H9 (cell line): Measurements from ENCODE around the gene SEBOX. TPM values are rescaled to one million over a fixed set of nuclear protein-coding genes. Genes with fewer than 3 reads are reported as not detected.
A peak's percentile ranks its signal among the peaks of the same experiment; 100 is the strongest.

Experiments used
- DNase-seq: peaks from one replicate; pipeline ENCODE4 v3.0.0-alpha.2; 2017
- H2AFZ ChIP-seq: one replicate; pipeline ENCODE4 v1.6.1; 2013; ENCODE audit warnings: mild to moderate bottlenecking, low read length, control low read depth, moderate library complexity
- H2AK5ac ChIP-seq: 2 replicates; pipeline ENCODE4 v1.6.1; 2013; ENCODE audit warnings: low read length, control low read depth, mixed read lengths; ENCODE audit not compliant: insufficient read length
- H2BK120ac ChIP-seq: one replicate; pipeline ENCODE4 v1.6.1; 2013; ENCODE audit warnings: low read depth, mild to moderate bottlenecking, low read length, control low read depth, inconsistent platforms; ENCODE audit not compliant: poor library complexity, severe bottlenecking
- H2BK12ac ChIP-seq: 2 replicates; pipeline ENCODE4 v1.6.1; 2013; ENCODE audit warnings: low read length, control low read depth, mixed read lengths, low read depth; ENCODE audit not compliant: insufficient read length
- H2BK15ac ChIP-seq: 2 replicates; pipeline ENCODE4 v1.6.1; 2013; ENCODE audit warnings: low read depth, low read length, control low read depth
- H2BK20ac ChIP-seq: one replicate; pipeline ENCODE4 v1.6.1; 2013; ENCODE audit warnings: low read depth, mild to moderate bottlenecking, low read length, control low read depth, inconsistent platforms; ENCODE audit not compliant: poor library complexity, severe bottlenecking
- H2BK5ac ChIP-seq: 2 replicates; pipeline ENCODE4 v1.6.1; 2013; ENCODE audit warnings: low read length, control low read depth, mixed read lengths; ENCODE audit not compliant: insufficient read length
- H3K14ac ChIP-seq: 2 replicates; pipeline ENCODE4 v1.6.1; 2013; ENCODE audit warnings: low read length, control low read depth; ENCODE audit not compliant: insufficient read depth
- H3K18ac ChIP-seq: 2 replicates; pipeline ENCODE4 v1.6.1; 2013; ENCODE audit warnings: low read depth, mild to moderate bottlenecking, mixed read lengths, low read length, control low read depth; ENCODE audit not compliant: insufficient read length
- H3K23ac ChIP-seq: 2 replicates; pipeline ENCODE4 v1.6.1; 2013; ENCODE audit warnings: low read length, control low read depth, mixed read lengths, low read depth; ENCODE audit not compliant: insufficient read length
- H3K23me2 ChIP-seq: 2 replicates; pipeline ENCODE4 v1.6.1; 2013; ENCODE audit warnings: low read depth, mild to moderate bottlenecking, mixed read lengths, low read length, control low read depth; ENCODE audit not compliant: insufficient read length, poor library complexity, severe bottlenecking
- H3K27ac ChIP-seq: 2 replicates; pipeline ENCODE4 v1.5.1; 2013; ENCODE audit warnings: low read length, control low read depth, mixed read lengths, low read depth; ENCODE audit not compliant: insufficient read length
- H3K27me3 ChIP-seq: 2 replicates; pipeline ENCODE4 v1.6.1; 2013; ENCODE audit warnings: low read length, control low read depth, inconsistent platforms; ENCODE audit not compliant: insufficient read depth
- H3K4ac ChIP-seq: 2 replicates; pipeline ENCODE4 v1.6.1; 2013; ENCODE audit warnings: low read depth, mild to moderate bottlenecking, control low read depth, inconsistent platforms, low read length, moderate library complexity
- H3K4me1 ChIP-seq: 2 replicates; pipeline ENCODE4 v1.6.1; 2013; ENCODE audit warnings: low read length, control low read depth, inconsistent platforms; ENCODE audit not compliant: insufficient read depth
- H3K4me2 ChIP-seq: 2 replicates; pipeline ENCODE4 v1.6.1; 2013; ENCODE audit warnings: low read length, control low read depth, mixed read lengths; ENCODE audit not compliant: insufficient read length, insufficient read depth
- H3K56ac ChIP-seq: 2 replicates; pipeline ENCODE4 v1.6.1; 2013; ENCODE audit warnings: low read depth, mild to moderate bottlenecking, mixed read lengths, low read length, control low read depth; ENCODE audit not compliant: insufficient read length
- H3K79me1 ChIP-seq: 2 replicates; pipeline ENCODE4 v1.6.1; 2013; ENCODE audit warnings: low read depth, mild to moderate bottlenecking, moderate library complexity, low read length, control low read depth, inconsistent platforms; ENCODE audit not compliant: insufficient read depth, poor library complexity, severe bottlenecking
- H3K79me2 ChIP-seq: 2 replicates; pipeline ENCODE4 v1.6.1; 2013; ENCODE audit warnings: low read length, control low read depth, inconsistent platforms; ENCODE audit not compliant: insufficient read depth
- H3K9ac ChIP-seq: 2 replicates; pipeline ENCODE4 v1.6.1; 2013; ENCODE audit warnings: low read length, control low read depth, mixed read lengths; ENCODE audit not compliant: insufficient read length; ENCODE audit errors: extremely low read depth
- H3K9me3 ChIP-seq: one replicate; pipeline ENCODE4 v1.6.1; 2013; ENCODE audit warnings: low read depth, low read length, inconsistent platforms; ENCODE audit not compliant: control insufficient read depth
- H3T11ph ChIP-seq: one replicate; pipeline ENCODE4 v1.6.1; 2013; ENCODE audit warnings: mild to moderate bottlenecking, low read length, control low read depth, inconsistent platforms
- H4K20me1 ChIP-seq: one replicate; pipeline ENCODE4 v1.6.1; 2013; ENCODE audit not compliant: control insufficient read depth, insufficient read length, insufficient read depth
- H4K5ac ChIP-seq: 2 replicates; pipeline ENCODE4 v1.6.1; 2013; ENCODE audit warnings: low read depth, mild to moderate bottlenecking, mixed read lengths, low read length, control low read depth; ENCODE audit not compliant: insufficient read length
- H4K8ac ChIP-seq: replicated peaks from 2 replicates; pipeline ENCODE4 v1.6.1; 2013; ENCODE audit warnings: low read length, control low read depth, mixed read lengths, low read depth; ENCODE audit not compliant: insufficient read length
- H4K91ac ChIP-seq: 2 replicates; pipeline ENCODE4 v1.6.1; 2013; ENCODE audit warnings: low read depth, mild to moderate bottlenecking, moderate library complexity, mixed read lengths, low read length, control low read depth; ENCODE audit not compliant: insufficient read length
- H3K27ac Mint-ChIP-seq, 3 experiments: 2 replicates in 2 of 3; 3 replicates in 1 of 3; pipeline ENCODE4 v1.8.0; 2020 to 2021; ENCODE audit warnings: mixed read lengths in 3 of 3, mild to moderate bottlenecking in 1 of 3, moderate library complexity in 1 of 3
- H3K27me3 Mint-ChIP-seq: 2 replicates; pipeline ENCODE4 v1.8.0; 2021; ENCODE audit warnings: low read depth, mild to moderate bottlenecking, moderate library complexity, mixed read lengths
- H3K36me3 Mint-ChIP-seq, 3 experiments: 2 replicates in 2 of 3; 3 replicates in 1 of 3; pipeline ENCODE4 v1.8.0; 2020 to 2021; ENCODE audit warnings: low read depth in 3 of 3, mixed read lengths in 3 of 3; ENCODE audit not compliant: insufficient read depth in 1 of 3
- H3K4me1 Mint-ChIP-seq, 2 experiments: 2 replicates each; pipeline ENCODE4 v1.8.0; 2020; ENCODE audit warnings: mixed read lengths in 2 of 2
- H3K4me3 Mint-ChIP-seq, 2 experiments: 2 replicates in 1 of 2; 3 replicates in 1 of 2; pipeline ENCODE4 v1.8.0; 2020 to 2021; ENCODE audit warnings: mild to moderate bottlenecking in 2 of 2, mixed read lengths in 2 of 2, moderate library complexity in 1 of 2
- H3K9me3 Mint-ChIP-seq, 2 experiments: 2 replicates in 1 of 2; 3 replicates in 1 of 2; pipeline ENCODE4 v1.8.0; 2020; ENCODE audit warnings: mild to moderate bottlenecking in 2 of 2, mixed read lengths in 2 of 2, moderate library complexity in 1 of 2
- whole genome bisulfite sequencing: extraction: QIAGEN DNeasy Blood & Tissue Kit; methylation state at CpG from one replicate; pipeline ENCODE4 v1.1.7; 2013; ENCODE audit warnings: missing lambda C conversion rate, low lambda C conversion rate, mixed read lengths; ENCODE audit not compliant: insufficient read length; ENCODE audit errors: extremely low coverage; 5-methylcytosine and 5-hydroxymethylcytosine counted together
- total RNA-seq: library from RNA; stranded (reverse); gene quantifications from 2 replicates; pipeline ENCODE4 v1.2.1, GENCODE V29; 2021
- TF ChIP-seq, protein P1 (sequence below): fragments of 200-600 bp; sonication (generic); conservative IDR thresholded peaks from 3 replicates; pipeline ENCODE4 v1.8.0; 2021; ENCODE audit warnings: antibody characterized with exemption, mild to moderate bottlenecking

Gene SEBOX
- total RNA-seq, 1 experiment from 2014 or later, result not detected

DNA sequence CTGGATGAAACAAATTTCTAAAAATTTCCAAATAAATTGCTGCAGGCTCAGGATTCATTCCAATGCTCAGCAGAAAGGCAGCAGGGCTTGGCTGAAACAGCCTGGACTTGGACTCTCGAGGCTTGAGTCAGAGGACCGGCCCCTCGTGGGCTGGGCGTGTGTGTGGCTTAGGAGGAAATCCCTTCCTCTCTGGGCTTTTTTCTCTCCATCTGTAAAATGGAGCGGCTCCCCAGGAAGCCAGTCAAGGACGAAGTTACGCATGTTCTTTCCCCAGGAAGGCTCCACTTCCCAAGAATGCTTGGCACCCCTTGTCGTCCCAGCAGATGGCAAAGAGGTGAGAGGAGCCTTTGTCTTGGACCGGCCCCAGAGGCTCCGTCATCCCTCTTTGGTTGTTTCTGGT, 27.5 kb upstream of the SEBOX start:
- no peak overlapping the region for H3K18ac ChIP-seq
- no peak overlapping the region for H3K23ac ChIP-seq
- H2BK20ac ChIP-seq, result no peak overlapping the region
- no peak overlapping the region for H4K5ac ChIP-seq
- no peak overlapping the region for H2BK15ac ChIP-seq
- no peaks in the 10 kb centered on the region for H3K27me3 ChIP-seq
- H3K4ac ChIP-seq, result no peak overlapping the region
- H3K4me1 ChIP-seq, result no peaks in the 10 kb centered on the region
- no peak overlapping the region for H2BK120ac ChIP-seq
- H3K14ac ChIP-seq, result no peak overlapping the region; the same call in 1 of the 2 replicates
- H3K4me3 Mint-ChIP-seq, result no peak overlapping the region
- no peak overlapping the region for H2AFZ ChIP-seq
- H3K79me2 ChIP-seq, result no peaks in the 10 kb centered on the region
- peak overlapping the region in 1 of 3 experiments; percentile 40; a peak in 1 of 7 replicates for H3K27ac Mint-ChIP-seq
- H4K91ac ChIP-seq, result no peak overlapping the region
- H4K20me1 ChIP-seq, result no peaks in the 10 kb centered on the region
- H3K36me3 Mint-ChIP-seq, result peaks cover 0 to 3% (median 0%) of the 10 kb centered on the region in 3 experiments; a peak in 2 of 7 replicates
- H3K56ac ChIP-seq, result no peak overlapping the region
- no peaks in the 10 kb centered on the region for H3K9me3 Mint-ChIP-seq
- no peak overlapping the region for H3K4me2 ChIP-seq
- no peak overlapping the region for H4K8ac ChIP-seq
- no peak overlapping the region for H3K9ac ChIP-seq
- no CpG with 5 or more reads among the region's 10 CpGs for WGBS
- no peaks in the 10 kb centered on the region for H3K9me3 ChIP-seq
- H2BK12ac ChIP-seq, result no peak overlapping the region
- no peak overlapping the region for H2AK5ac ChIP-seq
- H3K79me1 ChIP-seq, result no peaks in the 10 kb centered on the region
- H3K4me1 Mint-ChIP-seq, result peaks cover 0 to 11% of the 10 kb centered on the region in 2 experiments; a peak in 2 of 4 replicates
- TF ChIP-seq, protein P1, sequence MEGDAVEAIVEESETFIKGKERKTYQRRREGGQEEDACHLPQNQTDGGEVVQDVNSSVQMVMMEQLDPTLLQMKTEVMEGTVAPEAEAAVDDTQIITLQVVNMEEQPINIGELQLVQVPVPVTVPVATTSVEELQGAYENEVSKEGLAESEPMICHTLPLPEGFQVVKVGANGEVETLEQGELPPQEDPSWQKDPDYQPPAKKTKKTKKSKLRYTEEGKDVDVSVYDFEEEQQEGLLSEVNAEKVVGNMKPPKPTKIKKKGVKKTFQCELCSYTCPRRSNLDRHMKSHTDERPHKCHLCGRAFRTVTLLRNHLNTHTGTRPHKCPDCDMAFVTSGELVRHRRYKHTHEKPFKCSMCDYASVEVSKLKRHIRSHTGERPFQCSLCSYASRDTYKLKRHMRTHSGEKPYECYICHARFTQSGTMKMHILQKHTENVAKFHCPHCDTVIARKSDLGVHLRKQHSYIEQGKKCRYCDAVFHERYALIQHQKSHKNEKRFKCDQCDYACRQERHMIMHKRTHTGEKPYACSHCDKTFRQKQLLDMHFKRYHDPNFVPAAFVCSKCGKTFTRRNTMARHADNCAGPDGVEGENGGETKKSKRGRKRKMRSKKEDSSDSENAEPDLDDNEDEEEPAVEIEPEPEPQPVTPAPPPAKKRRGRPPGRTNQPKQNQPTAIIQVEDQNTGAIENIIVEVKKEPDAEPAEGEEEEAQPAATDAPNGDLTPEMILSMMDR, result no peak
- no peaks in the 10 kb centered on the region for H3K23me2 ChIP-seq
- peaks cover 16% of the 10 kb centered on the region for H3K27me3 Mint-ChIP-seq
- no peak overlapping the region for H3K27ac ChIP-seq
- no peak overlapping the region for H2BK5ac ChIP-seq
- no peak overlapping the region for H3T11ph ChIP-seq
- peak; percentile 46 for DNase-seq
